Spleen (tissue), 11 donors: ENCODE results near the gene TXNDC11. TPM values are rescaled to one million over a fixed set of nuclear protein-coding genes. Genes with fewer than 3 reads are reported as not detected.
A peak's percentile ranks its signal among the peaks of the same experiment; 100 is the strongest.

Experiments
- DNase-seq: peaks from one replicate; pipeline ENCODE4 v3.0.0-alpha.2; 2020
- H3K27ac ChIP-seq, 8 donors: fragments of 200-600 bp; sonication (generic) in 7 of 8; 1 replicate in 4 of 8; 2 replicates in 4 of 8; pipeline versions ENCODE4 v1.5.0 to v1.8.0; 2016 to 2021; ENCODE audit warnings: inconsistent platforms in 4 of 8, mild to moderate bottlenecking in 4 of 8, moderate library complexity in 1 of 8
- H3K27me3 ChIP-seq, 7 donors: fragments of 200-600 bp; sonication (generic) in 6 of 7; replicated peaks in 1 of 7; 1 replicate in 4 of 7; 2 replicates in 3 of 7; pipeline versions ENCODE4 v1.5.0 to v1.8.0; 2016 to 2021; ENCODE audit warnings: inconsistent platforms in 3 of 7, mild to moderate bottlenecking in 1 of 7
- H3K36me3 ChIP-seq, 6 donors: fragments of 200-600 bp; sonication (generic) in 5 of 6; 1 replicate in 4 of 6; 2 replicates in 2 of 6; pipeline versions ENCODE4 v1.5.0 to v1.8.0; 2016 to 2021; ENCODE audit warnings: inconsistent platforms in 2 of 6
- H3K4me1 ChIP-seq, 6 donors: fragments of 200-600 bp; sonication (generic) in 5 of 6; 1 replicate in 3 of 6; 2 replicates in 3 of 6; pipeline versions ENCODE4 v1.5.0 to v1.8.0; 2016 to 2021; ENCODE audit warnings: inconsistent platforms in 3 of 6
- H3K4me3 ChIP-seq, 8 donors: fragments of 200-600 bp; sonication (generic) in 7 of 8; 1 replicate in 4 of 8; 2 replicates in 4 of 8; pipeline versions ENCODE4 v1.5.0 to v1.8.0; 2016 to 2021; ENCODE audit warnings: inconsistent platforms in 4 of 8, mild to moderate bottlenecking in 4 of 8, moderate library complexity in 2 of 8
- H3K9me3 ChIP-seq, 8 donors: fragments of 200-600 bp; sonication (generic) in 7 of 8; 1 replicate in 4 of 8; 2 replicates in 4 of 8; pipeline versions ENCODE4 v1.5.0 to v1.8.0; 2016 to 2021; ENCODE audit warnings: inconsistent platforms in 4 of 8
- POLR2A ChIP-seq, 3 donors: fragments of 450-650 bp; IDR thresholded peaks; one replicate each; pipeline ENCODE4 v1.5.1; 2017; ENCODE audit warnings: antibody characterized with exemption in 3 of 3, mild to moderate bottlenecking in 1 of 3
- POLR2AphosphoS5 ChIP-seq, 3 donors: sonication (generic); formaldehyde crosslinking; IDR thresholded peaks; one replicate each; pipeline ENCODE4 v1.5.1; 2017; ENCODE audit warnings: antibody characterized with exemption in 3 of 3
- WGBS, 5 donors: extraction: QIAGEN DNeasy Blood & Tissue Kit in 3 of 5; methylation state at CpG; one replicate each; pipeline versions ENCODE4 v1.1.5 to v1.1.7; 2013 to 2018; 5-methylcytosine and 5-hydroxymethylcytosine counted together
- intact Hi-C: fragments of 100-400 bp; cut with DNase I; formaldehyde crosslinking; loops from one replicate; pipeline ENCODE4 v1.15.0; 2023; ENCODE audit warnings: low total_unique reads
- polyA plus RNA-seq, 3 donors: library from polyadenylated mRNA; stranded (reverse); fragments of 200-250 nt; gene quantifications; one replicate each; pipeline ENCODE4 v1.2.1, GENCODE V29; 2013
- total RNA-seq, 7 donors: library from RNA; depleted of rRNA in 3 of 7; stranded (reverse); fragments of >200 nt in 3 of 7; fragmentation: NEBNext Ultra II Directional in 4 of 7; extraction: Animal tissue kit (Norgen Biotek cat#: 25700) in 4 of 7; gene quantifications; one replicate each; pipeline versions ENCODE4 v1.1.0 to v1.2.1, GENCODE V29; 2016 to 2021
- TF ChIP-seq, protein P1 (sequence below), 11 experiments: fragments of 200-600 bp in 7 of 11; fragments of 450-650 bp in 4 of 11; sonication (generic) in 4 of 11; IDR thresholded peaks in 8 of 11; conservative IDR thresholded peaks in 3 of 11; 1 replicate in 7 of 11; 2 replicates in 4 of 11; pipeline versions ENCODE4 v1.4.0 to v1.8.0; 2016 to 2021; ENCODE audit warnings: antibody characterized with exemption in 11 of 11, inconsistent platforms in 4 of 11, mild to moderate bottlenecking in 1 of 11
- donor health status: healthy with polysubstance abuse.
- donor health status: DM: no; HTN: no; CAD: no; lungs with moderate emphysema.
- donor health status: DM: no; HTN: no; CAD: no.
- donor health status: Bipolar disorder and iron deficiency.
- donor health status: healthy.
- donor health status: DM: no; HTN: no; CAD: no.
- donor health status: DM: yes; HTN: yes; CAD: no.

Gene TXNDC11
- total and polyA plus RNA-seq, 10 donors = 28.3 to 104 (median 49.3) TPM

DNA sequence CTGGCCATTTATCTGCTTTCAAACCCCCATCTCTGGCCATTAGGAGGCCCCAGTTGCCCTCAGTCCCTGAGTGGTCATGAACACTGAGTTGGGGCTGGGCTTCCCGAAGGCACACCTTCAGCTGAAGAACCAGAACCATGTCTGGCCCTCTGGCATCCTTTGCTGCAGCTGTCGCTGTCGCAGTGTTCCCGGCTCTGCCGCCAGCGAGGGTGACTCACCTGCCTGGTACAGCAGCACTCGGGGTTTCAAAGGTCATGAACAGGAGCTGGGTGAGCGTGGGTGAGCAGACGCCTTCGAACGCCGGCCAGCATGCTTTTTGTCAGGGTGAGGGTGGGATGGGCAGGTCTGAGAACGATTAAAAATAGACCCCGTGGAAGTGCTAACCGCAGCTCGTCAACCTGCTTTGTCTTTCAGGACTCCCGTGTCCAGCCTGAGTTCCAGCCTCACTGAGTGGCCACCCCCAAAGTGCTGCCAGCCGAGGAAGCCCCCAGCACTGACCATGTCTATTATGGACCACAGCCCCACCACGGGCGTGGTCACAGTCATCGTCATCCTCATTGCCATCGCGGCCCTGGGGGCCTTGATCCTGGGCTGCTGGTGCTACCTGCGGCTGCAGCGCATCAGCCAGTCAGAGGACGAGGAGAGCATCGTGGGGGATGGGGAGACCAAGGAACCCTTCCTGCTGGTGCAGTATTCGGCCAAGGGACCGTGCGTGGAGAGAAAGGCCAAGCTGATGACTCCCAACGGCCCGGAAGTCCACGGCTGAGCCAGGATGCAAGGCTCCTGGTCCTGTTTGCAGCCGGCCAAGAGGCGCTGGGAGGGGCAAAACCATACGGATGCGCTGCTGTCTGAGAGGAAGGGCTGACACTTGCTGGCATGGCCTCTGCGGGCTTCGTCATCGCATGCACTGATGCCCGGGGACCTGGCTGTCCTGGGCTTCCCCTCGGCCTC is 66.8 kb downstream of the TXNDC11 start:
- Histone ChIP-seq H3K4me1 (peaks cover 88 to 100% (median 98%) of the 10 kb centered on the region in 6 donors), H3K36me3 (peaks cover 0 to 79% (median 44%) of the 10 kb centered on the region in 6 donors), H3K4me3 (no peak overlapping the region), H3K27me3 (no peaks in the 10 kb centered on the region), H3K9me3 (no peaks in the 10 kb centered on the region), H3K27ac (peak overlapping the region in 5 of 8 donors; percentile 20 to 93 (median 92))
- 82 to 91% (median 87%) methylated on average over 17 to 42 of the region's 42 CpGs for WGBS, 5 donors
- DNase-seq = no peak
- intact Hi-C loops = no loop called here
- peak; percentile 5 to 66 (median 36) for TF ChIP-seq POLR2AphosphoS5 (IDR thresholded peaks at IDR 0.05)
- no peak for TF ChIP-seq POLR2A (IDR thresholded peaks at IDR 0.05)

DNA sequence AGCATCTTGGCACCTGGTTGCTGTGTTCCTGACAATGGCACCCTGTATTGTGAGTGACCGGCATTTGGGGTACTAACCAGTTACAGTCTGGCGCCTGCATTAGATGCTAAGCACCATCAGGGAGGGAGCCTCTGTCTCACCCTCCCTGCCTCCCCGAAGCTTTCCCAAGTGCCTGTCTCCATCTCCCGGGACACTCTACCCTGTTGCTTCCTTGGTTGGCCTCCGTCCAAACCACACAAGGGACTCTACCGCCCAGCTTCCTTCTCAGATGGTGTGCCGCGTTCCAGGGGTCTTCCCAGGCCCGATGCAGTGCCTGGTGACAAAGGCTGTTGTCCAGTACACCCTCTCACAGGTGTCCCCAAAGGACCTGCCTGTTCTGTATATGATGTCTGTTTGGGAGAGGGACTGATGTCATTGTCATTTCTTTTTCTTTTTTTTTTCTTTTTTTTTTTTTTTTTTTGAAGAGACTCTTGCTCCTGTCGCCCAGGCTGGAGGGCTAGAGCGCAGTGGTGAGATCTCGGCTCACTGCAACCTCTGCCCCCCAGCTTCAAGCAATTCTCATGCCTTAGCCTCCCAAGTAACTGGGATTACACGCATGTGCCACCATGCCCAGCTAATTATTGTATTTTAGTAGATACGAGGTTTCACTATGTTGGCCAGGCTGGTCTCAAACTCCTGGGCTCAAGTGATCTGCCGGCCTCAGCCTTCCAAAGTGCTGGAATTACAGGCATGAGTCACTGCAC is 67.7 kb downstream of the TXNDC11 start:
- TF ChIP-seq POLR2A (IDR thresholded peaks at IDR 0.05) (no peak), POLR2AphosphoS5 (IDR thresholded peaks at IDR 0.05) (peak in 2 of 3 donors; percentile 19 to 30)
- TF ChIP-seq, protein P1, sequence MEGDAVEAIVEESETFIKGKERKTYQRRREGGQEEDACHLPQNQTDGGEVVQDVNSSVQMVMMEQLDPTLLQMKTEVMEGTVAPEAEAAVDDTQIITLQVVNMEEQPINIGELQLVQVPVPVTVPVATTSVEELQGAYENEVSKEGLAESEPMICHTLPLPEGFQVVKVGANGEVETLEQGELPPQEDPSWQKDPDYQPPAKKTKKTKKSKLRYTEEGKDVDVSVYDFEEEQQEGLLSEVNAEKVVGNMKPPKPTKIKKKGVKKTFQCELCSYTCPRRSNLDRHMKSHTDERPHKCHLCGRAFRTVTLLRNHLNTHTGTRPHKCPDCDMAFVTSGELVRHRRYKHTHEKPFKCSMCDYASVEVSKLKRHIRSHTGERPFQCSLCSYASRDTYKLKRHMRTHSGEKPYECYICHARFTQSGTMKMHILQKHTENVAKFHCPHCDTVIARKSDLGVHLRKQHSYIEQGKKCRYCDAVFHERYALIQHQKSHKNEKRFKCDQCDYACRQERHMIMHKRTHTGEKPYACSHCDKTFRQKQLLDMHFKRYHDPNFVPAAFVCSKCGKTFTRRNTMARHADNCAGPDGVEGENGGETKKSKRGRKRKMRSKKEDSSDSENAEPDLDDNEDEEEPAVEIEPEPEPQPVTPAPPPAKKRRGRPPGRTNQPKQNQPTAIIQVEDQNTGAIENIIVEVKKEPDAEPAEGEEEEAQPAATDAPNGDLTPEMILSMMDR (IDR thresholded peaks at IDR 0.05 in 8 of 11, conservative IDR thresholded peaks at IDR 0.05 in 3 of 11) = no peak
- WGBS, 5 donors = 42 to 56% (median 52%) methylated on average over 15 of the region's 15 CpGs
- intact Hi-C loops = no loop called here
- no peak for DNase-seq
- Histone ChIP-seq H3K36me3 (peaks cover 0 to 73% (median 40%) of the 10 kb centered on the region in 6 donors), H3K4me3 (no peak overlapping the region), H3K9me3 (no peaks in the 10 kb centered on the region), H3K27ac (peak overlapping the region in 5 of 8 donors; percentile 44 to 93 (median 92)), H3K27me3 (no peaks in the 10 kb centered on the region), H3K4me1 (peaks cover 88 to 100% (median 98%) of the 10 kb centered on the region in 6 donors)

DNA sequence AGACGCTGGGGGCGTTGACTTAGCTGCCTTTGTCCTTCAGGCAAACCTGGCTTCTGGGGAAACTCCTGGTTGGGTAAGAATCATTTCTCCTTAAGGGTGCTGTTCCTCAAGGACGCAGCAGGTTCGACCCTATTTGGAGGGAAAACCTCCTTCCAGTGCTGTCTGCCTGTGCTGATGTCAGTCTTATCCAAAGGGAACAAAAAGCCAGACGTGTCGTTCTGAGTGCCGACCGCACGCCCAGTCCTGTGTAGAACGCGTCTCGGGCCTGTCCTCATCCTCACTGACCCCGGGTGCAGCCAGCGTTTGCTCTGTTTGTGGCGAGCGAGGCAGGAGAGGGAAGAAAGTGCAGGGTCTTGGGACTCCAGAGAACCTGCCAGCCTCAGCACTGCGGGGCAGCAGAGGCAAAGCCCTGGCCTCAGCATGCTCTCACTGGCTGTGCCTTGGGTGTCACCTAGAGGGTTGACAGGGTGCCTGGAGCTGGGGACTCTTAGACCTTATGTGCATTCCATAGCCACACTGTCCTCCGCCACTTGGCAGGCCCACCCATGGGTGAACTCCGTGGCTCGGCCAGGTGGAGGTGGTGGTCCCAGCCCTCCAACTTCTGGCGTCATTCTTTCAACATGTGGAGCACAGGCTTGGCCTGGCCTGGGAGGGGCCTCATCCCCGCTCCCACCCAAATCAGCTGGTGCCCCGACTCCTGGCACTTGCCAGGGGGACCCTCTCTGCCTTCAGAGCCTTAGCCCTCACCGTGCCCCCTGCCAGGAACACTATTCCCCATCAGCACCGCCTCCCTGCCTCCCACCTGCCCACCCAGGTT is 68.4 kb downstream of the TXNDC11 start:
- TF ChIP-seq POLR2A (IDR thresholded peaks at IDR 0.05) (no peak), POLR2AphosphoS5 (IDR thresholded peaks at IDR 0.05) (peak in 1 of 3 donors; percentile 39)
- TF ChIP-seq, protein P1 (IDR thresholded peaks at IDR 0.05 in 8 of 11, conservative IDR thresholded peaks at IDR 0.05 in 3 of 11) = no peak
- Histone ChIP-seq H3K27me3 (no peaks in the 10 kb centered on the region), H3K4me3 (peak overlapping the region in 1 of 8 donors; percentile 78), H3K27ac (peak overlapping the region in 6 of 8 donors; percentile 87 to 93 (median 91)), H3K36me3 (peaks cover 0 to 65% (median 33%) of the 10 kb centered on the region in 6 donors), H3K4me1 (peaks cover 84 to 100% (median 98%) of the 10 kb centered on the region in 6 donors), H3K9me3 (no peaks in the 10 kb centered on the region)
- peak; percentile 76 for DNase-seq
- intact Hi-C loops = no loop called here
- 77 to 94% (median 89%) methylated on average over 22 to 25 of the region's 25 CpGs for WGBS, 5 donors
